Ramos (cell line): ENCODE results near the gene RACK1.

Experiments
- in situ Hi-C: fragments of 300-500 bp; cut with MboI; formaldehyde crosslinking; loops from one replicate; pipeline ENCODE4 v1.14.3; 2022; ENCODE audit warnings: low sequenced_read_pairs; ENCODE audit not compliant: unreplicated experiment

The RACK1 gene

DNA sequence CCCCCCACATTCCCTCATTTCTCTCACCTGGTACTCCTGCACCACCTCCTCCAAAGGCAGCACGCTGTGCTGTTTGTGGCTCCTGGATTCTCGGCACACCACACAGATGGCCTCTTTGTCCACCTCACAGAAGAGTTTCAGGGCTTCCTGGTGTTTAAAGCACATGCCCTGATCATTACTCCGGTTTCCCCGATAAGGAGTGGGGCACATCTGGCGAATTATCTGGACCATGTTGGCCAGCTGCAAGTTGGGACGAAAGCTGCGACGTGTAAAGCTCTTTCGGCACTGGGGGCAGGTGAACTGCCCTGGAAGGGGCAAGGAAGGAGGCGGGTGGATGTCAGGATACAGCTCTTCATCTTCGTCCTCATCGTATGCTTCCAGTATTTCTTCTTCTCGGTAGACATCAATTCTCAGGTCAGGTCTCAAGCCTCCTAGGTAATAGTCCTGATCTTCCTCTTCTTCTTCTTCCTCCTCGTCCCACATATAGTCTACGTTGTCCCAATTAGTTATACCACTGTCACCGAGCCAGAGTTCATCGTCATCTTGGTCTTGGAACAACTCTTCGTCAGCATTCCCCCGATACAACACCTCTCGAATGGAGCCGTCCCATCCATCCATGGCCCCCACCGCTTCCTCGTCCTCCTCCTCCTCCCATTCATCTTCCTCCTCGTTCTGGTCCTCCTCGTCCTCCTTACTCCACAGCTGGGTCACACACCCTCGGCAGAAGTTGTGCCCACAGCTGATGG is 16.4 kb upstream of the RACK1 start:
- in situ Hi-C loops, result no loop called here

- in situ Hi-C loops, result no loop called here
Measured at GRCh38 chr5:181259283-181259682, 15.6 kb upstream of the RACK1 start.

DNA sequence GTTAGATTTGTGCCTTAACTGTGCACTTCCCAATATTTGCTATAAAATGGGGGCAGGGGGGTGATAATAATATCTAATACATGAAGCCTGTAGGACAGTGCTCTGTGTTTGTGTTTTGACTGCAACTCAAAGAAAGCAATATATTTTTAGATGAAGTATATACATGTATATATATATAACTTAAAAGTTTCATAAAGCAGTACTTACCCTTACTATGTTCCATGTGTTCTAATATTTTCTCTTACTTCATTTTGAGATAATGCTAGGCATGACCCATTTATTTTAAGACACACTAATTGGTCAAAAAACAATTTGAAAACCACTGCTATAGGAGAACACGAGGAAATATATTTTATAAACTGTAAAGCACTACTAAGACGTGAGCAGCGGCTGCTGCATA is 14.9 kb upstream of the RACK1 start:
- in situ Hi-C loops, result no loop called here

- in situ Hi-C loops, result no loop called here
Measured at GRCh38 chr5:181255836-181256578, 12.3 kb upstream of the RACK1 start.

DNA sequence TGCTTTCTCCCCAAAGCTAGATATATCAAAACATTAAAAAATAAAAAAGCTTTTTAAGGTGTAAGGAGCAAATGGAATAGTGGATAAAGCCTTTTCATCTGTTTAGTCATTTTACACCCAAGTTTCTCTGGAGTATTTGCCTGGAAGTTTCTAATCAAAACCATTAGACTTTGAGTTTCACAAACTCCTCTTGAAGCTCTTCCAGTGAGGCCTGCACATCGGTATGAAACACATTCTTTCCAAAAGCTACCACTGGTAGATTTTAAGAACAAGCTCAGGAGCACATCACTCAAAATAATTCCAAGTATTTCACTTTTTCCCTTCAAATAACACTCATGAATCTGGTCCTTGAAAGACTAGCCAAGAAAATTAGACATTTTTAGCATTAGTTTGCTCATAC is 11.6 kb upstream of the RACK1 start:
- in situ Hi-C loops, result no loop called here

GRCh38 chr5:181248277-181248676 is 4.6 kb upstream of the RACK1 start:
- in situ Hi-C loops, result no loop called here

DNA sequence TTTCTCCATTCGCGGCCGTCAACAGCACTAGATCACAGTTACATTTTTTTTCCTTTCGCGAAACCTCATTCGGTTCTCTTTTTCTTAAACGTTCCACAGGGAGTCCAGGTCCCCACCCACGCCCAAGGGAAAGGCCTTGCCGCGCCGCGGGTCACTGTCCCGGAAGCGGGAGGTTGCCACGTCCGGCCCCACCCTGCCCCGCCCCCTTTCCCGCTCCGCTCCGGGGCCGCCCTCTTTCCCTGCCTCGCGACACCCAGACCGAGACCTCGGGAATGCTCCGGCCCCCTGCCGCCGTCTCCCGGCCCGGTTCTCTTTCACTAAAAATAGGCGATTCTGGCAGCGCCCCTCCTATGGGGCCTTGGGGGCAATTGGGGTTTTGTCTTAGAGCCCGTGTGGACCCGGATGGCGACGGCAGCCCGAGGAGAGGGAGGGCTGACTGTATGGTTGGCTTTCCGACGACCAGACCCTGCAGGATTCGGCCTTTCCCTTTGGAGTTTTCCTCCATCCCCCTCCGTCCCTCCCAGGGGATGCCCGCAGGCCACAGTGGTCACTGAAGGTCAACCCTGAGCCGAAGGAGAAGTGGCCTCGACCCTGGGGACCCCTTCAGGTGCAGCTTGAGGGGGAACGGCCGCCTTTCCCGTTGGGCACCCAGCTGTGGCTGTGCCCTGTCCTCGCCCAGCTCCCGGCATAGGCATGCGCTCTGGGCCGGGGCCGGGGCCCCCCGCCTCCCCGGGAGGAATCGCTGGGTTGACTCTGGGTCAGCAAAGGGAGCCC is 2.8 kb upstream of the RACK1 start:
- in situ Hi-C loops, result no loop called here

- in situ Hi-C loops, result no loop called here
Measured at GRCh38 chr5:181245427-181246275, 1.9 kb upstream of the RACK1 start.

DNA sequence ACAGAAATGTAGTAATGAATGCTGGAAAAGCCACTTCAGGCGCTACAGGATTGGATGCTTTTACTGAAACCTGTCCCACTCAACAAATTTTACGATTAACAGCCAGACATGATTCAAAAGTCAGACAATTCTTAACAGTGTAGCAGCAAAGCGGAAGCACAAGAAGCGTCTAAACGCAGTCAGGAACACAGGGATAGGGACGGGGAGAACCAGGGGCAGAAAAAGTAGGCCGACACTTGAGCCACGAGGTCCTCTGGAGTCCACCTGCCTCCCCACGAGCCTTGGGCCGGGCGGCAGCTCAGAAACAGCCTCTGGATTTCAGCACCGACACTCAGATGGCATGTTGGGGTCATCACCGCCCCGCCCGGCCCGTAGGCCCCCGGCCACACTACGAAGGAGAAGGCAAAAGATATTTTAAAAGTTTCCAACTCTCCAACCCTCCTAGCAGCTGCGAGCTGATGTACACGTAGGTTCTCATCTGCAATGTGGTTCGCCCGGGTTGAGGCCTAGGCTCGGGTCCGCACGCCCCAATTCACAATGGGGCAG is 615 bp downstream of the RACK1 start:
- in situ Hi-C loops, result no loop called here

GRCh38 chr5:181242031-181242451 is 1.7 kb downstream of the RACK1 start:
- in situ Hi-C loops, result no loop called here

GRCh38 chr5:181241393-181241975 is 2.2 kb downstream of the RACK1 start:
- in situ Hi-C loops, result no loop called here

- in situ Hi-C loops, result no loop called here
Measured at GRCh38 chr5:181239062-181239663, 4.5 kb downstream of the RACK1 start.

DNA sequence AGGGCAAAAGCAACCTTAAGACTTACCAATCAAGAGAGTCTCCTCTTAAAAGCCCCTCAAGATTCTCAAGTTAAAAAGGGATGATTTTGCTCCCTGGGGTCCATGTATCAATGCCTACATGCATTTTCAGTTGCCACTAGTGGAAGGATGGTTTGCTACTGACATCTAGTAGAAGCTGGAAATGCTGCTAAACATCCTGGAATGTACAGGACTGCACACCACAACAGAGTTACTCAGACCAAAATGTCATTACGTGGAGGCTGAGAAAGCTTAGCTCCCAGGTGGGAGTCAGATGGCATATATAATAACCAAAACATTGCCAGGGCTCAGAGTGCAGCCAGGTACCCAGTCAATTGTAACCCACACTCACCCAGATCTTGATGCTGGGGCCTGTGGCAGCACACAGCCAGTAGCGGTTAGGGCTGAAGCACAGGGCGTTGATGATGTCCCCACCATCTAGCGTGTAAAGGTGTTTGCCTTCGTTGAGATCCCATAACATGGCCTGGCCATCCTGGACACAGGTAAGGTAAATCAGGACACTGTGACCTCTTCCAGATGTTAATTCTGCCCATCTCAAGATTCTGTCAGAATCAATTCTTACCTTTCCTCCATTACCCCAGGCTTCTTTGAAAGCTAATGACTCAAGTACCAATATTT is 5.8 kb downstream of the RACK1 start:
- in situ Hi-C loops, result no loop called here

DNA sequence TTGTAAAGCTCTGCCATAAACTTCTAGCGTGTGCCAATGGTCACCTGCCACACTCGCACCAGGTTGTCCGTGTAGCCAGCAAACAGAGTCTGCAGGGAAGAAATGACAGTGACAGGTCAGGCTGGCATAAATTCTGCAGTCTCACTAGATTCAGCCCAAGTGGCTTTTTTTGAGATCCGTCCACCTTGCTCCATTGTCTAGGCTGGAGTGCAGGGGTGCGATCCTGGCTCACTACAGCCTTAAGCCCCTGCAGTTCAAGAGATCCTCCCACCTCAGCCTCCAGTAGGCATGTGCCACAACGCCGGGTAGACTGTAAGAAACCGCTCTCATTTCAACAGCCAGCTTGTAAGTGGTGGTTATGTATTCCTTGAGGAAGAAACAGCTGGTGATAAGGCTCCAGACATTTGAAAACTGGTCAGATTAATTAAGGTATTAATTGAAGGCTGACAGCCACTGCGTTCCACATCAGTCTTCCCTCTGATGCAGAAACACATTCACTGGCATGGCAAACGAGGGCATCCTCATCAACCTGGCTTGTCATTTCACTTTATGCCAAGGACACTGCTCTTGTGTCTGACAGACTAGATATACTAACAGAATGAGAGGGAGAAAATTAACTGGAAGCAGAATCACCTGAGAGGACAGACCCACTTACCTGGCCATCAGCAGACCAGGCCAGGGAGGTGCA is 6.6 kb downstream of the RACK1 start:
- in situ Hi-C loops, result no loop called here

GRCh38 chr5:181236471-181236870 is 7.2 kb downstream of the RACK1 start:
- in situ Hi-C loops, result no loop called here

GRCh38 chr5:181235689-181236366 is 7.9 kb downstream of the RACK1 start:
- in situ Hi-C loops, result no loop called here

GRCh38 chr5:181235323-181235688 is 8.4 kb downstream of the RACK1 start:
- in situ Hi-C loops, result no loop called here
